ENCODE data around the gene PRAMEF33.
A peak's percentile ranks its signal among the peaks of the same experiment; 100 is the strongest.
"Not testable (repeated sequence)": the region's sequence is repeated elsewhere in the genome, so short reads cannot be mapped to it uniquely, and the experiment has no call there.

PRAMEF33 gene, protein sequence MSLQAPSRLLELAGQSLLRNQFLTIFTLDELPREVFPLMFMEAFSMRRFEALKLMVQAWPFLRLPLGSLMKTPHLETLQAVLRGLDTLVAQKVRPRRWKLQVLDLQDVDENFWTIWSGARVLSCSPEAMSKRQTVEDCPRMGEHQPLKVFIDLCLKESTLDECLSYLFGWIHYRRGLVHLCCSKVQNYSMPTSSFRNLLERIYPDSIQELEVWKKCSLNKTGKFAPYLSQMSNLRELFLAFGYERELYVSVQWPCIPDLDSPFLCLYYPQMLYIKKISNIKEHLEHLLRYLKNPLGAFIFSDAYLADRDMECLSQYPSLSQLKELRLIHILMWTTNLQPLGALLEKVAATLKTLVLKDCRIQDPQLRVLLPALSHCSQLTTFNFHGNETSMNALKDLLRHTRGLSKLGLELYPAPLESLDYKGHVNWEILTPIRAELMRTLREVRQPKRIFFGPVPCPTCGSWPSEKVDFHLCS

DNA sequence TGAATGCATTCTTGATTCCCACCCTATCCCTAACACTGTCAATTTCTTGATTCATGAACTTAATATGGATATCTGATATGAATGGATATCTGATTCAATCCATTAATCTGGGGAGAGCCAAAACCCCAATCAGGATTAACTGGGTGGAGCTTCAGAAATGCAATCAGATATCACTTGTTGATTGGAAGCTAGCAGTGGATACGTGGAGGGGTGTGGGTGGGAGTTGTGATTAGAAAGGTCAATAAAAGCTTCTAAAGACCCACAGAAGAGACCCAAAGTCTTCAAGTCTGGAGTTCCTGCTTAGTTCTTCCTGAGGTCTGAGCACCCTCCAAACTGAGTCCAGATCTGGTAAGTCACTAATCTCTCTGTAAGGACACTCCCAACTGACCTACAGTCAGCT, at the start of gene PRAMEF33:
TSS of gene PRAMEF33 (plus strand) at position 301 of the 400 bp plus-strand sequence. CDS start 2,416 bp downstream, outside the sequence.
- DNase-seq, result not testable (repeated sequence)

DNA sequence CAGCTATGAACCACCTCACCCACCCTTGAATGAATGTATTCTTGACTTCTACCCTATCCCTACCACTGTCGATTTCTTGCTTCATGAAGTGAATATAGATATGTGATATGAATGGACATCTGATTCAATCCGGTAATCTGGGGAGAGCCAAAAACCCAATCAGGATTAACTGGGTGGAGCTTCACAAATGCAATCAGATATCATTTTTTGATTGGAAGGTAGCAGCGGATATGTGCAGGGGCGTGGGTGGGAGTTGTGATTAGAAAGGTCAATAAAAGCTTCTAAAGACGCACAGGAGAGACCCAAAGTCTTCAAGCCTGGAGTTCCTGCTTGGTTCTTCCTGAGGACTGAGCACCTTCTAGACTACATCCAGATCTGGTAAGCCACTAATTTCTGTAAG, 49.4 kb upstream of the PRAMEF33 start, which contains the start of gene PRAMEF5:
TSS of gene PRAMEF5 (plus strand) at position 301 of the 400 bp plus-strand sequence. CDS start 5,071 bp downstream, outside the sequence.
- not testable (repeated sequence) for DNase-seq

GRCh38 chr1:13265124-13265523, 38.2 kb upstream of the PRAMEF33 start:
- not testable (repeated sequence) for DNase-seq

DNA sequence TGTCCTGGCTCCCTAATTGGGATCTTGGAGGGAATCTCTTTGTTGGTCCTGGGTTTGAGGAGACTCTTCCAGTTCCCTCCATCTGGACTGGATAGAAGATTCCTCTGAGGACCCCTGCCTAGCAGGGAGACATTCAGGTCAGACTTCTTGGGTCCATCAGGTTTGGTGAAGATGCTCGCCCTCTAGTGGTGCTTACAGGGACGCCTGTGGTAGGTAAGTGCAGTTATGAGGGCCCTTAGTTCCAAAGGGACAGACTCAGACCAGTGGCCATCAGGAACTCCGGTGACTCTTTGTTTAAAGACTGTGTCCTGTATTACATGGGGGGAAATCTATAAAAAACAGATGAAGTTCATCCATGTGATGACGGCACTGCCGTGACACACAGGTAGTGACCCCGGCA, 26.3 kb upstream of the PRAMEF33 start:
- not testable (repeated sequence) for DNase-seq

GRCh38 chr1:13279617-13280016, 23.7 kb upstream of the PRAMEF33 start:
- not testable (repeated sequence) for DNase-seq

- DNase-seq, result not testable (repeated sequence)
Observed at GRCh38 chr1:13285037-13285436, 18.3 kb upstream of the PRAMEF33 start, which contains the start of gene PRAMEF8. Gene PRAMEF8, minus strand, starts transcription at chr1:13285137. Its CDS starts 1,046 bp downstream, at chr1:13284091.

- DNase-seq, result not testable (repeated sequence)
Observed at GRCh38 chr1:13289030-13289429, 14.3 kb upstream of the PRAMEF33 start.

- not testable (repeated sequence) for DNase-seq
Observed at GRCh38 chr1:13297216-13297931, 6.0 kb upstream of the PRAMEF33 start.

DNA sequence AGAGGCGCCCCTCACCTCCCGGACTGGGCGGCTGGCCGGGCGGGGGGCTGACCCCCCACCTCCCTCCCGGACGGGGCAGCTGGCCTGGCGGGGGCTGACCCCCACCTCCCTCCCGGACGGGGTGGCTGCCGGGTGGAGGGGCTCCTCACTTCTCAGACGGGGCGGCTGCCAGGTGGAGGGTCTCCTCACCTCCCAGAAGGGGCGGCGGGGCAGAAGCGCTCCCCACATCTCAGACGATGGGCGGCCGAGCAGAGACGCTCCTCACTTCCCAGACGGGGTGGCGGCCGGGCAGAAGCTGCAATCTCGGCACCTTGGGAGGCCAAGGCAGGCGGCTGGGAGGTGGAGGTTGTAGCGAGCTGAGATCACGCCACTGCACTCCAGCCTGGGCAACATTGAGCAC, 4.6 kb upstream of the PRAMEF33 start:
- not testable (repeated sequence) for DNase-seq

DNA sequence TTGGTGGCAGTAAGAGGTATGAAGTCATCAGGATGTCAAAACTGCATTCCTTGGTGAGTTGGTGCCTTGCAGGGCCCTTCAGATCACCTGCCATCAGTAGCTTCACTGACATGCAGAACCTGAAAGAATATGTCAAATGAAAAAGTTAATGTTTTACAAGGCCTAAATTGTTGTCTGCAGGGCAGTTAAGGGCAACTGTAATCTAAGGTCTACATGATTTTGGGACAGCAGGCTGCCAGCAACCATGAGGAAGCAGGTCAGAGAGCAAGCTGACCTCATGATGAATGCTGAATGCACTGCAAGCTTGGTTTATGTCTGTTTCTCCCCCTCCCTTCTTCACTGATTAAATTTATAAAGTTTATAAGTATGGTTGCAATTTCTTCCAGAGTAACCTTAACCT, 1.1 kb upstream of the PRAMEF33 start:
- not testable (repeated sequence) for DNase-seq

- not testable (repeated sequence) for DNase-seq
Observed at GRCh38 chr1:13315281-13315680, 11.9 kb downstream of the PRAMEF33 start, which contains the start of gene PRAMEF15. Gene PRAMEF15, plus strand, starts transcription at chr1:13315581. Its CDS starts 2,827 bp downstream, at chr1:13318408.

- not testable (repeated sequence) for DNase-seq
Observed at GRCh38 chr1:13342496-13342895, 39.2 kb downstream of the PRAMEF33 start.

GRCh38 chr1:13347034-13347433, 43.7 kb downstream of the PRAMEF33 start, which contains the start of gene PRAMEF14:
Gene PRAMEF14, minus strand, starts transcription at chr1:13347134. Its CDS starts 1,820 bp downstream, at chr1:13345314.
- DNase-seq, result not testable (repeated sequence)

- not testable (repeated sequence) for DNase-seq
Observed at GRCh38 chr1:13353476-13353875, 50.1 kb downstream of the PRAMEF33 start.

- DNase-seq, result not testable (repeated sequence)
Observed at GRCh38 chr1:13354475-13354874, 51.1 kb downstream of the PRAMEF33 start.

- peak in 9 of 58 donors; percentile 1 to 21 (median 4) for DNase-seq
Observed at GRCh38 chr1:13356774-13357173, 53.4 kb downstream of the PRAMEF33 start.
